Right lobe of liver (tissue), 4 donors: ENCODE data around the gene FHIP1A.

Source experiments
- CTCF ChIP-seq, 4 donors: fragments of 200-600 bp in 3 of 4; fragments of 450-650 bp in 1 of 4; IDR thresholded peaks; one replicate each; pipeline versions ENCODE4 v1.5.1 to v1.8.0; 2016 to 2022; ENCODE audit warnings: antibody characterized with exemption in 4 of 4, mild to moderate bottlenecking in 2 of 4
- POLR2A ChIP-seq: fragments of 450-650 bp; IDR thresholded peaks from one replicate; pipeline ENCODE4 v1.6.1; 2017; ENCODE audit warnings: antibody characterized with exemption, mild to moderate bottlenecking
- donor health status: DM: no; HTN: no; CAD: no.
- donor health status: DM: no; HTN: no; CAD: no.
- donor health status: DM: no; HTN: yes; CAD: no.

- peak; percentile 59 for TF ChIP-seq POLR2A
- peak in 2 of 4 donors; percentile 12 for TF ChIP-seq CTCF (IDR thresholded peaks at IDR 0.05)
Measured at GRCh38 chr4:151408630-151409469, at the start of gene FHIP1A.
